HepG2 (cell line): ENCODE data around the gene SUSD4. TPM values are rescaled to one million over a fixed set of nuclear protein-coding genes. Genes with fewer than 3 reads are reported as not detected.

Source experiments
- ATAC-seq: fragments of 200-7000 bp; cut with Tn5 transposase; 3 replicates; pipeline ENCODE4 v1.9.1; 2020; ENCODE audit warnings: mild to moderate bottlenecking, moderate library complexity
- BruUV-seq: library from RNA; stranded (reverse); fragments of 400-500 nt; replicated peaks from 2 replicates; lab custom pipeline; 2021; lab: Mats Ljungman, UMichigan
- CTCF ChIA-PET: fragments of 300-600 bp; formaldehyde crosslinking; extraction: SDS; loops from one replicate; lab custom pipeline; 2021; ENCODE audit warnings: low total read pairs, inconsistent platforms, low intra/inter-chr PET ratio; lab: Yijun Ruan, JAX
- POLR2A ChIA-PET: fragments of 350-600 bp; sonication (Branson Sonifier 250); formaldehyde crosslinking; loops from one replicate; lab custom pipeline; 2020; ENCODE audit warnings: antibody characterized with exemption, inconsistent platforms; lab: Yijun Ruan, JAX
- DNase-seq: peaks from one replicate; pipeline ENCODE4 v3.0.0-alpha.2; 2015; ENCODE audit warnings: low spot score
- FAIRE-seq: peaks from 3 replicates; lab custom pipeline; 2011; peaks lifted over from hg19 to GRCh38; lab: Jason Lieb, UNC
- H2AFZ ChIP-seq: one replicate; pipeline ENCODE4 v1.6.1; 2011; ENCODE audit warnings: low read length, inconsistent platforms
- H3K27ac ChIP-seq: fragments of 300-600 bp; 3 replicates; pipeline ENCODE4 v1.8.0; 2011; ENCODE audit warnings: mixed run types, mild to moderate bottlenecking, mixed read lengths, low read length, inconsistent platforms; ENCODE audit not compliant: insufficient read depth; ENCODE audit errors: extremely low read length
- H3K27me3 ChIP-seq, 2 experiments: fragments of 200-600 bp in 1 of 2; 2 replicates in 1 of 2; 3 replicates in 1 of 2; pipeline versions ENCODE4 v1.6.0 to v1.8.0; 2011; ENCODE audit warnings: low read length in 2 of 2, mild to moderate bottlenecking in 2 of 2, moderate library complexity in 2 of 2, inconsistent platforms in 1 of 2; ENCODE audit not compliant: insufficient read depth in 2 of 2, control insufficient read depth in 1 of 2
- H3K36me3 ChIP-seq, 2 experiments: fragments of 200-600 bp in 1 of 2; replicated peaks in 1 of 2; 2 replicates in 1 of 2; 3 replicates in 1 of 2; pipeline versions ENCODE4 v1.5.1 to v1.8.0; 2011; ENCODE audit warnings: low read length in 2 of 2, inconsistent platforms in 1 of 2; ENCODE audit not compliant: insufficient read depth in 2 of 2, control insufficient read depth in 1 of 2
- H3K4me1 ChIP-seq: 2 replicates; pipeline ENCODE4 v1.5.1; 2012; ENCODE audit warnings: low read length, inconsistent platforms; ENCODE audit not compliant: insufficient read depth
- H3K4me2 ChIP-seq: 2 replicates; pipeline ENCODE4 v1.6.0; 2011; ENCODE audit warnings: low read depth, low read length, inconsistent platforms
- H3K4me3 ChIP-seq, 3 experiments: fragments of 200-600 bp in 1 of 3; sonication (generic), shearing (Covaris generic) in 1 of 3; replicated peaks in 1 of 3; 2 replicates each; pipeline ENCODE4 v1.5.1; 2011 to 2016; ENCODE audit warnings: low read length in 3 of 3, inconsistent platforms in 2 of 3, low read depth in 2 of 3, mild to moderate bottlenecking in 2 of 3, control low read depth in 1 of 3, mixed read lengths in 1 of 3; ENCODE audit not compliant: insufficient read depth in 1 of 3
- H3K79me2 ChIP-seq: one replicate; pipeline ENCODE4 v1.6.1; 2011; ENCODE audit warnings: low read length, inconsistent platforms; ENCODE audit not compliant: insufficient read depth
- H3K9ac ChIP-seq: 2 replicates; pipeline ENCODE4 v1.6.0; 2011; ENCODE audit warnings: mild to moderate bottlenecking, low read depth, low read length, inconsistent platforms; ENCODE audit not compliant: insufficient read depth
- H3K9me3 ChIP-seq: 2 replicates; pipeline ENCODE4 v1.5.1; 2012; ENCODE audit warnings: mild to moderate bottlenecking, low read length
- H4K20me1 ChIP-seq: 2 replicates; pipeline ENCODE4 v1.6.0; 2011; ENCODE audit warnings: inconsistent platforms, mild to moderate bottlenecking, low read length, moderate library complexity; ENCODE audit not compliant: insufficient read depth
- ATF1 ChIP-seq: IDR thresholded peaks from 2 replicates; pipeline ENCODE4 v1.6.1; 2016; ENCODE audit warnings: mild to moderate bottlenecking, control low read depth
- ELF4 ChIP-seq: sonication (generic); formaldehyde crosslinking; IDR thresholded peaks from 2 replicates; pipeline ENCODE4 v1.5.0; 2020; ENCODE audit warnings: missing genetic modification reagents, mild to moderate bottlenecking, moderate library complexity, borderline replicate concordance
- FOXP1 ChIP-seq, 2 experiments: fragments of 450-650 bp in 1 of 2; IDR thresholded peaks; 2 replicates each; pipeline ENCODE4 v1.6.1; 2017 to 2018; ENCODE audit warnings: antibody characterized with exemption in 1 of 2
- JUND ChIP-seq: sonication (generic); formaldehyde crosslinking; IDR thresholded peaks from 2 replicates; pipeline ENCODE4 v1.8.0; 2022; ENCODE audit warnings: mild to moderate bottlenecking, missing genetic modification reagents
- PRMT3 ChIP-seq: sonication (generic); formaldehyde crosslinking; IDR thresholded peaks from 2 replicates; pipeline ENCODE4 v1.8.1; 2022; ENCODE audit warnings: low read depth, mild to moderate bottlenecking, moderate library complexity, missing genetic modification reagents, borderline replicate concordance
- TP53 ChIP-seq: sonication (generic); formaldehyde crosslinking; conservative IDR thresholded peaks from 2 replicates; pipeline ENCODE4 v1.4.0; 2020; ENCODE audit warnings: missing genetic modification reagents
- ZFYVE20 ChIP-seq: sonication (generic); formaldehyde crosslinking; IDR thresholded peaks from 2 replicates; pipeline ENCODE4 v1.8.0; 2023; ENCODE audit warnings: low read depth, mild to moderate bottlenecking, moderate library complexity, missing genetic modification reagents, borderline replicate concordance
- ZKSCAN5 ChIP-seq: sonication (generic); formaldehyde crosslinking; IDR thresholded peaks from 2 replicates; pipeline ENCODE4 v1.5.1; 2020; ENCODE audit warnings: mild to moderate bottlenecking, missing genetic modification reagents
- ZNF317 ChIP-seq: sonication (generic); formaldehyde crosslinking; IDR thresholded peaks from 2 replicates; pipeline ENCODE4 v1.5.0; 2020; ENCODE audit warnings: mild to moderate bottlenecking, missing genetic modification reagents
- ZNF609 ChIP-seq: sonication (generic); formaldehyde crosslinking; IDR thresholded peaks from 2 replicates; pipeline ENCODE4 v1.4.0; 2020; ENCODE audit warnings: mild to moderate bottlenecking, missing genetic modification reagents, borderline replicate concordance
- WGBS: methylation state at CpG from one replicate; pipeline ENCODE4 v1.1.6; 2017; ENCODE audit warnings: low lambda C conversion rate; 5-methylcytosine and 5-hydroxymethylcytosine counted together
- in situ Hi-C: cut with HindIII; loops from 2 replicates; pipeline ENCODE4 v1.10.0; 2017; ENCODE audit warnings: low pct_unique_long_range_greater_than_20kb; ENCODE audit not compliant: extremely low pct_ligation_motif_present
- intact Hi-C: fragments of 100-400 bp; cut with micrococcal nuclease; formaldehyde crosslinking; loops from one replicate; pipeline ENCODE4 v1.10.0; 2022; ENCODE audit not compliant: unreplicated experiment
- polyA plus RNA-seq, 8 experiments: library from polyadenylated mRNA; depleted of rRNA in 3 of 8; stranded (reverse) in 7 of 8; unstranded in 1 of 8; fragments of >200 nt; fragmentation: Illumina TruSeq in 4 of 8; extraction: Trizol in 4 of 8; gene quantifications; 2 replicates each; pipeline versions ENCODE4 v1.2.1 to v1.2.3, GENCODE V29; 2011 to 2016; ENCODE audit warnings: low read depth in 4 of 8, missing spikeins in 1 of 8, mixed read lengths in 1 of 8; ENCODE audit not compliant: insufficient read depth in 1 of 8
- total RNA-seq, 5 experiments: library from RNA; depleted of rRNA; stranded (reverse); fragments of >200 nt; fragmentation: Illumina TruSeq; extraction: Trizol; gene quantifications; 2 replicates each; pipeline ENCODE4 v1.2.3, GENCODE V29; 2016; ENCODE audit warnings: low read depth in 1 of 5
- TF ChIP-seq, protein P1 (sequence below): sonication (generic); formaldehyde crosslinking; IDR thresholded peaks from 2 replicates; pipeline ENCODE4 v1.8.0; 2022; ENCODE audit warnings: missing genetic modification reagents, low read depth, mild to moderate bottlenecking, borderline replicate concordance

SUSD4 gene
- total and polyA plus RNA-seq, 2 of the 13 experiments (the other 11 are each of a cell fraction or from before 2014, with no cell fraction given): not detected

DNA sequence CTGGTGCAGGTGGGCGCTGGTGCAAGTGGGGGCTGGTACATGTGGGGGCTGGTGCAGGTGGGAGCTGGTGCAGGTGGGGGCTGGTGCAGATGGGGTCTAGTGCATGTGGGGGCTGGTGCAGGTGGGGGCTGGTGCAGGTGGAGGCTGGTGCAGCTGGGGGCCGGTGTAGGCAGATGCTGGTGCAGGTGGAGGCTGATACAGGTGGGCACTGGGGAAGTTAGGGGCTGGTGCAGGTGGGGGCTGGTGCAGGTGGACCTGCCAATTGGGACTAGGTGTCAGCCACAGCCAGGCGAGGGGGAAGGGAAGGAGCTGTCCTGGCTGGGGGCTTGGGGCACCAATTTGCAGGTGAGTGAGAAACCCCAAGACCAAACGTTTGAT lies 174.5 kb downstream of the SUSD4 start:
- H3K9me3 ChIP-seq: no peaks in the 10 kb centered on the region
- POLR2A ChIA-PET: no interaction called here
- CTCF ChIA-PET: no interaction called here
- in situ Hi-C loops: no loop called here
- BruUV-seq: no TSS peak
- no peak for FAIRE-seq
- H3K27ac ChIP-seq: no peak overlapping the region
- H2AFZ ChIP-seq: no peak overlapping the region
- H3K9ac ChIP-seq: no peak overlapping the region
- 52% methylated on average over 4 of the region's 4 CpGs for WGBS
- no peaks in the 10 kb centered on the region for H4K20me1 ChIP-seq
- H3K4me3 ChIP-seq: no peak overlapping the region
- no peak overlapping the region for H3K4me2 ChIP-seq
- intact Hi-C loops: no loop called here
- no peak for DNase-seq
- ATAC-seq: no peak
- peaks cover 2 to 8% of the 10 kb centered on the region in 2 experiments; a peak in 2 of 5 replicates for H3K27me3 ChIP-seq
- H3K79me2 ChIP-seq: no peaks in the 10 kb centered on the region
- no peaks in the 10 kb centered on the region for H3K36me3 ChIP-seq
- TF ChIP-seq ZKSCAN5 (CRISPR knock-in tag) (no peak), ATF1 (CRISPR knock-in tag) (no peak), JUND (CRISPR knock-in tag) (no peak), TP53 (CRISPR knock-in tag) (no peak), ELF4 (CRISPR knock-in tag) (no peak), ZNF609 (CRISPR knock-in tag) (no peak), PRMT3 (CRISPR knock-in tag) (no peak), FOXP1 (IDR thresholded peaks at IDR 0.05) (no peak), FOXP1 (CRISPR knock-in tag; IDR thresholded peaks at IDR 0.05) (no peak), ZNF317 (no peak), ZFYVE20 (CRISPR knock-in tag) (no peak)
- TF ChIP-seq, protein P1, sequence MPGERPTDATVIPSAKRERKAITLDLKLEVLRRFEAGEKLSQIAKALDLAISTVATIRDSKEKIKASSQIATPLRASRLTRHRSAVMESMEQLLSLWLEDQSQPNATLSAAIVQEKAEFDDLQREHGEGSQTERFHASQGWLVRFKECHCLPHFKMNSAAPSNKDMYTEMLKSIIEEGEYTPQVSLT (CRISPR knock-in tag): no peak
- no peaks in the 10 kb centered on the region for H3K4me1 ChIP-seq
